Heart right ventricle (tissue), 16 donors: ENCODE measurements around the gene MRPL51. TPM values are rescaled to one million over a fixed set of nuclear protein-coding genes. Genes with fewer than 3 reads are reported as not detected.

ENCODE experiments used
- ATAC-seq, 8 donors: fragments of 200-7000 bp; cut with Tn5 transposase; one replicate each; pipeline ENCODE4 v1.9.1; 2020; ENCODE audit warnings: mild to moderate bottlenecking in 8 of 8, moderate library complexity in 8 of 8, moderate number of reproducible peaks in 1 of 8
- DNase-seq, 2 donors: peaks; one replicate each; pipeline ENCODE4 v3.0.0-alpha.2; 2020
- H3K27ac ChIP-seq, 10 donors: fragments of 200-600 bp; sonication (generic) in 2 of 10; one replicate each; pipeline versions ENCODE4 v1.5.0 to v1.8.0; 2020 to 2022; ENCODE audit warnings: mild to moderate bottlenecking in 3 of 10
- H3K27me3 ChIP-seq, 7 donors: fragments of 200-600 bp; one replicate each; pipeline ENCODE4 v1.8.0; 2021 to 2022; ENCODE audit warnings: mild to moderate bottlenecking in 2 of 7
- H3K36me3 ChIP-seq, 9 donors: fragments of 200-600 bp; sonication (generic) in 1 of 9; one replicate each; pipeline versions ENCODE4 v1.5.0 to v1.8.0; 2020 to 2022; ENCODE audit warnings: mild to moderate bottlenecking in 2 of 9
- H3K4me1 ChIP-seq, 9 donors: fragments of 200-600 bp; sonication (generic) in 1 of 9; one replicate each; pipeline versions ENCODE4 v1.5.0 to v1.8.0; 2020 to 2022; ENCODE audit warnings: mild to moderate bottlenecking in 4 of 9
- H3K4me3 ChIP-seq, 10 donors: fragments of 200-600 bp; sonication (generic) in 2 of 10; one replicate each; pipeline versions ENCODE4 v1.5.0 to v1.8.0; 2020 to 2022; ENCODE audit warnings: mild to moderate bottlenecking in 7 of 10, moderate library complexity in 2 of 10
- H3K9me3 ChIP-seq, 11 donors: fragments of 200-600 bp in 10 of 11; sonication (generic) in 2 of 11; one replicate each; pipeline versions ENCODE4 v1.5.0 to v1.8.0; 2013 to 2022; ENCODE audit warnings: mild to moderate bottlenecking in 2 of 11, control low read depth in 1 of 11, moderate library complexity in 1 of 11
- WGBS, 2 donors: extraction: QIAGEN DNeasy Blood & Tissue Kit; methylation state at CpG; one replicate each; pipeline ENCODE4 v1.1.7; 2013; ENCODE audit warnings: inconsistent platforms in 1 of 2; 5-methylcytosine and 5-hydroxymethylcytosine counted together
- intact Hi-C, 10 donors: fragments of 100-400 bp; cut with DNase I; formaldehyde crosslinking; loops; one replicate each; pipeline versions ENCODE4 v1.11.1 to v1.14.2; 2022
- polyA plus RNA-seq, 2 donors: library from polyadenylated mRNA; stranded (reverse); fragments of 200-250 nt; gene quantifications; one replicate each; pipeline ENCODE4 v1.2.3, GENCODE V29; 2013
- total RNA-seq, 10 donors: library from RNA; stranded (reverse); fragmentation: NEBNext Ultra II Directional in 3 of 10; extraction: Animal tissue kit (Norgen Biotek cat#: 25700) in 3 of 10; gene quantifications; one replicate each; pipeline versions ENCODE4 v1.2.1 to v1.2.4, GENCODE V29; 2021 to 2023
- TF ChIP-seq, protein P1 (sequence below), 9 donors: fragments of 200-600 bp; sonication (generic) in 2 of 9; IDR thresholded peaks; one replicate each; pipeline versions ENCODE4 v1.5.0 to v1.8.0; 2021 to 2022; ENCODE audit warnings: antibody characterized with exemption in 9 of 9, mild to moderate bottlenecking in 5 of 9, moderate library complexity in 1 of 9
- donor health status: Arrhythmogenic right ventricular cardiomyopathy.
- donor health status: ischemic (EF 13 %, LVEDD 7.1; RV severe dilation, severe dysfunction).
- donor health status: healthy with polysubstance abuse.
- donor health status: DM: no; HTN: yes; CAD: no.
- donor health status: DM: no; HTN: no; CAD: no.
- donor health status: ischemic (EF 25% LVEDD 6.9; RV normal size, moderate dysfunction).
- donor health status: ischemic (EF 25% LVEDD 5.7; RV mildly dilated, moderate dysfunction).
- donor health status: healthy.
- donor health status: DM: yes; HTN: yes; CAD: no.
- donor health status: Ischemic cardiomyopathy.
- donor health status: ischemic (EF 35%, LVEDD 5.7; RV mildly dilated, moderate dysfunction).
- donor health status: nonischemic (EF 11% LVEDD 7.7; RV severe dilation, severe dysfunction).
- donor health status: DM: yes; HTN: yes; CAD: no.
- donor health status: PGD.
- donor health status: ischemic (EF 29% LVEDD 5.4; RV normal size, mild dysfunction).
- donor health status: nonischemic (EF 23%, LVEDD 6.1; RV moderate dilation, normal function).

Gene MRPL51
- total and polyA plus RNA-seq, 12 donors, result 123 to 300 (median 250) TPM

GRCh38 chr12:6533923-6534694 is 41.0 kb upstream of the MRPL51 start, which contains the start of gene GAPDH:
GAPDH (plus strand) TSS chr12:6534517; CDS start chr12:6534833, 316 bp downstream.
- Histone ChIP-seq H3K27ac (peak within 1 kb of the TSS; percentile 91 to 100 (median 98)), H3K4me1 (peaks cover 17 to 62% (median 54%) of the 10 kb centered on the region in 9 donors), H3K36me3 (peaks cover 0 to 73% (median 49%) of the 10 kb centered on the region in 9 donors), H3K27me3 (no peaks in the 10 kb centered on the region), H3K9me3 (no peaks in the 10 kb centered on the region), H3K4me3 (peak within 1 kb of the TSS; percentile 81 to 99 (median 98))
- TF ChIP-seq, protein P1, sequence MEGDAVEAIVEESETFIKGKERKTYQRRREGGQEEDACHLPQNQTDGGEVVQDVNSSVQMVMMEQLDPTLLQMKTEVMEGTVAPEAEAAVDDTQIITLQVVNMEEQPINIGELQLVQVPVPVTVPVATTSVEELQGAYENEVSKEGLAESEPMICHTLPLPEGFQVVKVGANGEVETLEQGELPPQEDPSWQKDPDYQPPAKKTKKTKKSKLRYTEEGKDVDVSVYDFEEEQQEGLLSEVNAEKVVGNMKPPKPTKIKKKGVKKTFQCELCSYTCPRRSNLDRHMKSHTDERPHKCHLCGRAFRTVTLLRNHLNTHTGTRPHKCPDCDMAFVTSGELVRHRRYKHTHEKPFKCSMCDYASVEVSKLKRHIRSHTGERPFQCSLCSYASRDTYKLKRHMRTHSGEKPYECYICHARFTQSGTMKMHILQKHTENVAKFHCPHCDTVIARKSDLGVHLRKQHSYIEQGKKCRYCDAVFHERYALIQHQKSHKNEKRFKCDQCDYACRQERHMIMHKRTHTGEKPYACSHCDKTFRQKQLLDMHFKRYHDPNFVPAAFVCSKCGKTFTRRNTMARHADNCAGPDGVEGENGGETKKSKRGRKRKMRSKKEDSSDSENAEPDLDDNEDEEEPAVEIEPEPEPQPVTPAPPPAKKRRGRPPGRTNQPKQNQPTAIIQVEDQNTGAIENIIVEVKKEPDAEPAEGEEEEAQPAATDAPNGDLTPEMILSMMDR (IDR thresholded peaks at IDR 0.05), result peak in 1 of 9 donors; percentile 9
- peak; percentile 71 to 88 (median 84) for ATAC-seq
- WGBS, 2 donors, result 0% methylated on average over 62 of the region's 62 CpGs
- intact Hi-C loops, result loop anchor here in 8 of 10 donors (2.0 to 10.0 kb wide), 13 partner anchors 19 to 199 kb away; partner anchors contain the start of genes MRPL51 (in 6 of the 8), NCAPD2 (in 5 of the 8), VAMP1 (in 5 of the 8) and TAPBPL (in 1 of the 8)
- peak; percentile 92 to 93 for DNase-seq

GRCh38 chr12:6533653-6533922 is 40.5 kb upstream of the MRPL51 start:
- no peaks in the 10 kb centered on the region for H3K27me3 ChIP-seq
- H3K27ac ChIP-seq, result peak overlapping the region; percentile 91 to 100 (median 98)
- peaks cover 0 to 73% (median 49%) of the 10 kb centered on the region in 9 donors for H3K36me3 ChIP-seq
- TF ChIP-seq, protein P1 (IDR thresholded peaks at IDR 0.05), result no peak
- ATAC-seq (no peak), DNase-seq (peak; percentile 76 to 79)
- H3K4me3 ChIP-seq, result peak overlapping the region; percentile 81 to 99 (median 98)
- no peaks in the 10 kb centered on the region for H3K9me3 ChIP-seq
- peaks cover 17 to 58% (median 50%) of the 10 kb centered on the region in 9 donors for H3K4me1 ChIP-seq
- intact Hi-C loops, result loop anchor here in 7 of 10 donors (2.0 to 10.0 kb wide), 10 partner anchors 36 to 199 kb away; partner anchors contain the start of genes NCAPD2 (in 5 of the 7), MRPL51 (in 4 of the 7), VAMP1 (in 4 of the 7) and TAPBPL (in 1 of the 7)
- 0% methylated on average over 9 of the region's 9 CpGs for WGBS, 2 donors

- intact Hi-C loops, result loop anchor here in 7 of 10 donors (2.0 to 10.0 kb wide), 10 partner anchors 36 to 198 kb away; partner anchors contain the start of genes NCAPD2 (in 5 of the 7), MRPL51 (in 4 of the 7), VAMP1 (in 4 of the 7) and TAPBPL (in 1 of the 7)
- Histone ChIP-seq H3K27ac (peak overlapping the region; percentile 91 to 100 (median 98)), H3K4me3 (peak overlapping the region; percentile 81 to 99 (median 98)), H3K27me3 (no peaks in the 10 kb centered on the region), H3K36me3 (peaks cover 0 to 73% (median 48%) of the 10 kb centered on the region in 9 donors), H3K9me3 (no peaks in the 10 kb centered on the region), H3K4me1 (peaks cover 17 to 53% (median 47%) of the 10 kb centered on the region in 9 donors)
- TF ChIP-seq, protein P1 (IDR thresholded peaks at IDR 0.05), result no peak
- ATAC-seq (peak; percentile 40 to 77 (median 63)), DNase-seq (peak; percentile 71 to 76)
- 1 to 2% methylated on average over 14 of the region's 14 CpGs for WGBS, 2 donors
These were observed 40.0 kb upstream of the MRPL51 start for GRCh38 chr12:6532927-6533652.
